HEK293 (cell line): Measurements from ENCODE around the gene GTSF1L.

Experiments
- BCL11B ChIP-seq: fragments of 450-650 bp; formaldehyde crosslinking; IDR thresholded peaks from 2 replicates; pipeline ENCODE4 v1.5.1; 2016; ENCODE audit warnings: low read depth, missing biosample characterization, missing genetic modification characterization
- GLIS1 ChIP-seq: fragments of 450-650 bp; formaldehyde crosslinking; IDR thresholded peaks from 2 replicates; pipeline ENCODE4 v1.5.1; 2016; ENCODE audit warnings: missing biosample characterization, missing genetic modification characterization
- PBX3 ChIP-seq: sonication (generic); formaldehyde crosslinking; IDR thresholded peaks from 2 replicates; pipeline ENCODE4 v1.8.1; 2022; ENCODE audit warnings: mild to moderate bottlenecking, moderate library complexity, missing genetic modification reagents
- PRDM10 ChIP-seq: fragments of 450-650 bp; formaldehyde crosslinking; IDR thresholded peaks from 2 replicates; pipeline ENCODE4 v1.5.1; 2016; ENCODE audit warnings: missing biosample characterization, missing genetic modification characterization
- TCF7L2 ChIP-seq: IDR thresholded peaks from 2 replicates; pipeline ENCODE4 v1.6.1; 2011; ENCODE audit warnings: low read depth, mild to moderate bottlenecking, inconsistent platforms, low read length, moderate library complexity, borderline replicate concordance
- YY2 ChIP-seq: fragments of 450-650 bp; formaldehyde crosslinking; IDR thresholded peaks from 2 replicates; pipeline ENCODE4 v1.5.1; 2016; ENCODE audit warnings: missing biosample characterization, missing genetic modification characterization
- ZBTB20 ChIP-seq: fragments of 450-650 bp; formaldehyde crosslinking; IDR thresholded peaks from 2 replicates; pipeline ENCODE4 v1.5.1; 2016; ENCODE audit warnings: missing biosample characterization, missing genetic modification characterization
- ZFP3 ChIP-seq: fragments of 450-650 bp; formaldehyde crosslinking; IDR thresholded peaks from 2 replicates; pipeline ENCODE4 v1.5.1; 2016; ENCODE audit warnings: low read depth, missing biosample characterization, missing genetic modification characterization
- ZNF10 ChIP-seq: fragments of 450-650 bp; formaldehyde crosslinking; IDR thresholded peaks from 2 replicates; pipeline ENCODE4 v1.5.1; 2017; ENCODE audit warnings: missing biosample characterization, missing genetic modification characterization
- ZNF16 ChIP-seq: fragments of 450-650 bp; formaldehyde crosslinking; IDR thresholded peaks from 2 replicates; pipeline ENCODE4 v1.5.1; 2016; ENCODE audit warnings: low read depth, missing biosample characterization, missing genetic modification characterization
- ZNF18 ChIP-seq: fragments of 450-650 bp; formaldehyde crosslinking; IDR thresholded peaks from 2 replicates; pipeline ENCODE4 v1.5.1; 2016; ENCODE audit warnings: missing biosample characterization, missing genetic modification characterization
- ZNF302 ChIP-seq: fragments of 450-650 bp; formaldehyde crosslinking; IDR thresholded peaks from 2 replicates; pipeline ENCODE4 v1.5.1; 2016; ENCODE audit warnings: missing biosample characterization, missing genetic modification characterization, low read depth
- ZNF324 ChIP-seq: fragments of 450-650 bp; formaldehyde crosslinking; IDR thresholded peaks from 2 replicates; pipeline ENCODE4 v1.5.1; 2016; ENCODE audit warnings: missing biosample characterization, missing genetic modification characterization
- ZNF341 ChIP-seq: fragments of 450-650 bp; formaldehyde crosslinking; IDR thresholded peaks from 2 replicates; pipeline ENCODE4; 2016; ENCODE audit warnings: low read depth, missing biosample characterization, missing genetic modification characterization
- ZNF398 ChIP-seq: fragments of 450-650 bp; formaldehyde crosslinking; IDR thresholded peaks from 2 replicates; pipeline ENCODE4 v1.5.1; 2017; ENCODE audit warnings: missing biosample characterization, missing genetic modification characterization
- ZNF48 ChIP-seq: fragments of 450-650 bp; formaldehyde crosslinking; IDR thresholded peaks from 2 replicates; pipeline ENCODE4 v1.5.1; 2016; ENCODE audit warnings: missing biosample characterization, missing genetic modification characterization
- ZNF501 ChIP-seq: fragments of 450-650 bp; formaldehyde crosslinking; IDR thresholded peaks from 2 replicates; pipeline ENCODE4 v1.5.1; 2016; ENCODE audit warnings: missing biosample characterization, missing genetic modification characterization
- ZNF513 ChIP-seq: fragments of 450-650 bp; IDR thresholded peaks from 2 replicates; pipeline ENCODE4 v1.5.1; 2018; ENCODE audit warnings: missing biosample characterization, missing genetic modification characterization
- ZNF530 ChIP-seq: fragments of 450-650 bp; formaldehyde crosslinking; IDR thresholded peaks from 2 replicates; pipeline ENCODE4 v1.5.1; 2016; ENCODE audit warnings: low read depth, missing biosample characterization, missing genetic modification characterization
- ZNF610 ChIP-seq: fragments of 450-650 bp; formaldehyde crosslinking; IDR thresholded peaks from 2 replicates; pipeline ENCODE4 v1.5.1; 2016; ENCODE audit warnings: missing biosample characterization, missing genetic modification characterization, borderline replicate concordance
- ZNF658 ChIP-seq: fragments of 450-650 bp; formaldehyde crosslinking; IDR thresholded peaks from 2 replicates; pipeline ENCODE4; 2016; ENCODE audit warnings: missing biosample characterization, missing genetic modification characterization
- ZNF792 ChIP-seq: fragments of 450-650 bp; formaldehyde crosslinking; IDR thresholded peaks from 2 replicates; pipeline ENCODE4 v1.5.1; 2016; ENCODE audit warnings: missing biosample characterization, missing genetic modification characterization
- TF ChIP-seq, protein P1 (sequence below): fragments of 450-650 bp; formaldehyde crosslinking; IDR thresholded peaks from 2 replicates; pipeline ENCODE4 v1.5.1; 2016; ENCODE audit warnings: missing biosample characterization, missing genetic modification characterization
- TF ChIP-seq, protein P2 (sequence below): fragments of 450-650 bp; formaldehyde crosslinking; conservative IDR thresholded peaks from 2 replicates; pipeline ENCODE4 v1.5.1; 2016; ENCODE audit warnings: low read depth, missing biosample characterization, missing genetic modification characterization

The GTSF1L gene

GRCh38 chr20:43746344-43747137, 19.7 kb upstream of the GTSF1L start (continued):
- TF ChIP-seq ZNF18 (tag by site-specific recombination) (no peak), ZNF530 (tag by site-specific recombination) (no peak), TCF7L2 (no peak; the same call in 1 of the 2 replicates), ZNF501 (tag by site-specific recombination) (no peak), ZNF10 (no peak), PBX3 (CRISPR knock-in tag) (no peak), ZFP3 (no peak), PRDM10 (tag by site-specific recombination) (no peak; the same call in 1 of the 2 replicates), YY2 (tag by site-specific recombination) (no peak), BCL11B (tag by site-specific recombination) (no peak), ZBTB20 (tag by site-specific recombination) (peak; percentile 30; the same call in 1 of the 2 replicates), GLIS1 (peak; percentile 66; the same call in 1 of the 2 replicates), ZNF658 (tag by site-specific recombination) (no peak), ZNF48 (no peak), ZNF610 (tag by site-specific recombination) (no peak), ZNF16 (tag by site-specific recombination) (no peak), ZNF792 (no peak), ZNF324 (no peak), ZNF398 (tag by site-specific recombination) (no peak), ZNF302 (tag by site-specific recombination) (no peak), ZNF341 (no peak), ZNF513 (no peak)
- TF ChIP-seq, protein P1, sequence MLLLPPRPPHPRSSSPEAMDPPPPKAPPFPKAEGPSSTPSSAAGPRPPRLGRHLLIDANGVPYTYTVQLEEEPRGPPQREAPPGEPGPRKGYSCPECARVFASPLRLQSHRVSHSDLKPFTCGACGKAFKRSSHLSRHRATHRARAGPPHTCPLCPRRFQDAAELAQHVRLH, result no peak
- TF ChIP-seq, protein P2, sequence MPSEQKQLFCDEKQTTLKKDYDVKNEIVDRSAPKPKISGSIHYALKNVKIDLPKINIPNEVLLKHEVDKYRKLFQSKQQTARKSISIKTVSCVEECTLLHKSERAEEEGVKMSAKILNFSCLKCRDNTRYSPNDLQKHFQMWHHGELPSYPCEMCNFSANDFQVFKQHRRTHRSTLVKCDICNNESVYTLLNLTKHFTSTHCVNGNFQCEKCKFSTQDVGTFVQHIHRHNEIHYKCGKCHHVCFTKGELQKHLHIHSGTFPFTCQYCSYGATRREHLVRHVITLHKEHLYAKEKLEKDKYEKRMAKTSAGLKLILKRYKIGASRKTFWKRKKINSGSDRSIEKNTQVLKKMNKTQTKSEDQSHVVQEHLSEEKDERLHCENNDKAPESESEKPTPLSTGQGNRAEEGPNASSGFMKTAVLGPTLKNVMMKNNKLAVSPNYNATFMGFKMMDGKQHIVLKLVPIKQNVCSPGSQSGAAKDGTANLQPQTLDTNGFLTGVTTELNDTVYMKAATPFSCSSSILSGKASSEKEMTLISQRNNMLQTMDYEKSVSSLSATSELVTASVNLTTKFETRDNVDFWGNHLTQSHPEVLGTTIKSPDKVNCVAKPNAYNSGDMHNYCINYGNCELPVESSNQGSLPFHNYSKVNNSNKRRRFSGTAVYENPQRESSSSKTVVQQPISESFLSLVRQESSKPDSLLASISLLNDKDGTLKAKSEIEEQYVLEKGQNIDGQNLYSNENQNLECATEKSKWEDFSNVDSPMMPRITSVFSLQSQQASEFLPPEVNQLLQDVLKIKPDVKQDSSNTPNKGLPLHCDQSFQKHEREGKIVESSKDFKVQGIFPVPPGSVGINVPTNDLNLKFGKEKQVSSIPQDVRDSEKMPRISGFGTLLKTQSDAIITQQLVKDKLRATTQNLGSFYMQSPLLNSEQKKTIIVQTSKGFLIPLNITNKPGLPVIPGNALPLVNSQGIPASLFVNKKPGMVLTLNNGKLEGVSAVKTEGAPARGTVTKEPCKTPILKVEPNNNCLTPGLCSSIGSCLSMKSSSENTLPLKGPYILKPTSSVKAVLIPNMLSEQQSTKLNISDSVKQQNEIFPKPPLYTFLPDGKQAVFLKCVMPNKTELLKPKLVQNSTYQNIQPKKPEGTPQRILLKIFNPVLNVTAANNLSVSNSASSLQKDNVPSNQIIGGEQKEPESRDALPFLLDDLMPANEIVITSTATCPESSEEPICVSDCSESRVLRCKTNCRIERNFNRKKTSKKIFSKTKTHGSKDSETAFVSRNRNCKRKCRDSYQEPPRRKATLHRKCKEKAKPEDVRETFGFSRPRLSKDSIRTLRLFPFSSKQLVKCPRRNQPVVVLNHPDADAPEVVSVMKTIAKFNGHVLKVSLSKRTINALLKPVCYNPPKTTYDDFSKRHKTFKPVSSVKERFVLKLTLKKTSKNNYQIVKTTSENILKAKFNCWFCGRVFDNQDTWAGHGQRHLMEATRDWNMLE (tag by site-specific recombination), result no peak
